ENCODE measurements around the gene ZNRF3.
"Not testable (repeated sequence)": the region's sequence is repeated elsewhere in the genome, so short reads cannot be mapped to it uniquely, and the experiment has no call there.

Gene ZNRF3

DNA sequence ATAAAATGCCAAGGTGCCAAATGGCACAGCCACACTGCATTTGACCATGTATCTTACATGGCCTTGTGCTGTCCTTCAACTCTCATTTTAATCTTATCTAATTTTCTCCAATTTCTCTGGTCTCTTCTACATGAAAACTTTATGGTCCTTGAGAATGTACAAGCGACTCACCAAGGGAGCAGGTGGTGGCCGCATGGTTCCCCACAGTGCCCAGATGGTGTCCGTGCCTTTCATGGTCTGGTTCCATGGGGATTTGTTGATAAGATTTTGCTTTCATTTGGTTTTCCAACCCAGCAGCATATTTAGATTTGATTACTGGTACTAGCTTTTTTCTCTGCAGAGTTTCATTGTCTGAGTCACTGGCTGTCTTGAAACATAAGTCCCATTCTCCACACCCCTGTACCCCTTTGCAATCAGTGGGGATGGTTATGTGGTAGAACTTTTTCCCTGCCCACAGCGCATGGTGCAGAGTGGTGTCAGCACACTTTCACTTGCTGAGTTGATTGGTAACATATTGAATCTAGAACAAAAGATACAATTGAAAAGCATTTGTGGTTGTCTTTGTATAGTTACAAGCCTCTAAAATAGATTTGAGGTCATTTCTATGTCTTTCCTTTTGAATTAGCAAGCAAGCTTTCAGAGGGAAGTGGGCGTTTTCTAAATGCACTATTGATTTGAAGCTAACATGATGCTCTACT, 24.1 kb downstream of the ZNRF3 start:
- no peak for DNase-seq (ENCODE audit: low spot score)

DNA sequence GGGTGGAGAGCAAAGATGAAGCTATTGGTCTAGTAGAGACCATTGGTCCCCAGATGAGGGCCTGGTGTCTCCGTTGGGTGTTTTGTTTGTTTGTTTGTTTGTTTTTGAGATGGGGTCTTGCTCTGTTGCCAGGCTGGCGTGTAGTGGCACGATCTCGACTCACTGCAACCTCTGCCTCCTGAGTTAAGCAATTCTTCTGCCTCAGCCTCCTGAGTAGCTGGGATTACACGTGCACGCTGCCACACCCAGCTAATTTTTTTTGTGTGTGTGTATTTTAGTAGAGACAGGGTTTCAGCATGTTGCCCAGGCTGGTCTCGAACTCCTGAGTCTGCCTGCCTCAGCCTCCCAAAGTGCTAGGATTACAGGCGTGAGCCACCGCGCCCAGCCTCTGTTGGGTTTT, 25.4 kb downstream of the ZNRF3 start:
- not testable (repeated sequence) for DNase-seq (ENCODE audit: low spot score)

DNA sequence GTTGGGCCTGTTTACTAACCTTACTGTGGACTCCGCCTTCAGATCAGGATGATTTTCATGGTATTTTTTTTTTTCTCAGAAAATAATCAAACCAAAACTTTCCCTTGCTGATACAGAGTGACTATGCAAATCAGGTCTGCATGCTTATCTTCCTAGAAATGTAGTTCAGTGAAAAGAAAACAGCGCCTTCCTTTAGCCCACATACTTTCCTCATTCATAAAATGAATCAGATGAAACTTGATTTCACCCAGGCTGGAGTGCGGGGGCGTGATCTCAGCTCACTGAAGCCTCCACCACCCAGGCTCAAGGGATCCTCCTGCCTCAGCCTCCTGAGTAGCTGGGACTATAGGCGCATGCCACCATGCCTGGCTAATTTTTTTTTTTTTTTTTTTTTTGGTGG, 26.0 kb downstream of the ZNRF3 start:
- no peak for DNase-seq (ENCODE audit: low spot score)

DNA sequence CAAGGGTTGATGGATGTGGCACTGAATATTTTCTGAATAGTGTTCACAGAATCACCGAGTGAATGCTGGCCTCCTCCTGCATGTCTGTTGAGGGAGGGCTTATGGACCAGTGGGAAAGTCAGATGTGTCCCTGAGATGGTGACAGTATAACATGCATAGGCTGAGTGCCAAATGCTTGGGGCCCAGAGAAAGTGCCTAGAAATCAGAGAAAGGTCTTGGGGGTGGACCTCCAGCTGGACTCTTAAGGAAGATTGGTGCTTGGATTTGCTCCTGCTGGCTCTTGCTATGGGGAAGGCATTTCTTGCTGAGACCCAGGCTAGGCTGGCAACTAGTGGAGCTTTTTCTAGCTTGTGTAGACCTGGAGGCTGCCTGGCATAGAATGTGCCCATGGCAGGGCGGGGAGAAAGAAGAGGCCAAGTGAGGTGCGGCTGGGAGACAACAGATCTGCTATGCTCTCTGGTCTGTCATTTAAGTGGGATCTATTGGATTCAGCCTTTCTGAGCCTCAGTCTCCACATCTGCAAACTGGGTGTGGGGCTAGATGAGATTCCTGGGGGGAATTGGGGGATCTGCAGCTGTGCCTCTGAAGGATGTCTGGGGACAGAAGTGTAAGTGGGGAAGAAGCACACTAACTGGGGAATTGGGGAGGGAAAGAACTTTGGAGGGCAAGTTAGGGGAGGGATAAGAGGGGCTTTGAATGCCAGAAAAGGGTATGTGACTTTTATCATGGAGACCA, 27.4 kb downstream of the ZNRF3 start:
- DNase-seq (ENCODE audit: low spot score): no peak

DNA sequence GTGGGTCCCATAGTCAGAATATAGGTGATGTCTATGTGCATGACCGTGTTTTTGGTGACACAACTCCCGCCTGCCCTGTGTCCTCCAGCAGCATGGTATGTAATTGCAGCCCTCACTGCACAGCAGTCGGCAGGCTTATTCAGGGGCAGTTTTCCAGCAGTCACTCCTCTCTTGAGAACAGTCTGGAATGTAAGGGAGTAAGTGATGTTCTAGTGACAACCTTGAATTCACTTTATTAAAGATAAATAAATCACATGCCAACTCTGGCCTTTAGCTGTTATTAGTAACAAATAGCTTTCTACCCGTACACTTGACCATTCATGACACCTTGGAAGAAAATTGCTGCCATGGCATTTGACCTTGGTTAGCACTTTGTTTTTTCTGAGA, 27.9 kb downstream of the ZNRF3 start:
- DNase-seq (ENCODE audit: low spot score): no peak

DNA sequence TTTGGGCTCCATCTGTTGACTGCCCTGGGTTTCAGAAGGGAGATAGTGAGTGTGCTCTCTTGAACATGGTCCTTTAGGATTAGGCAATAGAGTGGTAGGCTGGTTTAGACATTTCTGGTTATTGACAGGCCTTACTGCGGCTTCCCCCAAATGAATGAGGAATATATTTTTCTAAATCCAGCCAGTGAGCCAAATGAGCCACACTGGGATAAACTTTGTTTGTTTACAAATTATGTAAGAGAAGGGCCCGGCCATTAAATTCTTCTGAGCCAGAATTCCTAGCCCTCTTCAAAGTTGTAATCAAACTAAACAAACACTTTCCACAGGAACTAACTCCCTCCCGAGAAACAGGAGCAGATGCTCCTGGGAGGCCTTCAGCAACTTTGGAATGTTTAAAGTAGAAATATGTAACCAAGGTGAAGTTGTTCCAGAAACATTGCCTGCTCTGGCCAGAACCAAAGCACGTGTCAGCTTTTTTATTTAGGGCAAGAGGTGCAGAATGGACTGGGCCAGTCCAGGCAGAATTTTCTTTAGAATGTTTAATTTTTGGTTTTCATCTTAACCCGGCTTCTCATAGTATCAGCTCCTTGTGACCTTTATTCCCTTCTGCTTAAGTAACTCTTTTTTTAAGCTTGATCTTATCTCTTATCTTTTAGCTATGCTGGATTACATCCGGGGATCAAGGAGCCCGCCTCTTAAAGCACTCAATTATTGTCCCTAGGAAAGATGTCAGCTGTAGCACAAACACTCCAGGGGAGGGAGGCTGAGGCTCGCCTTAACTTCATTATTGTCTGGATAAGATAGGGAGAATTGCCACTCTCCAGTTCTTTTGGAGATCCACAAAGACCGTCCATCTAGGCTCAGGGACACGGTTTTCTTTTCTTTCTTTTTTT, 28.7 kb downstream of the ZNRF3 start:
- DNase-seq (ENCODE audit: low spot score): no peak

DNA sequence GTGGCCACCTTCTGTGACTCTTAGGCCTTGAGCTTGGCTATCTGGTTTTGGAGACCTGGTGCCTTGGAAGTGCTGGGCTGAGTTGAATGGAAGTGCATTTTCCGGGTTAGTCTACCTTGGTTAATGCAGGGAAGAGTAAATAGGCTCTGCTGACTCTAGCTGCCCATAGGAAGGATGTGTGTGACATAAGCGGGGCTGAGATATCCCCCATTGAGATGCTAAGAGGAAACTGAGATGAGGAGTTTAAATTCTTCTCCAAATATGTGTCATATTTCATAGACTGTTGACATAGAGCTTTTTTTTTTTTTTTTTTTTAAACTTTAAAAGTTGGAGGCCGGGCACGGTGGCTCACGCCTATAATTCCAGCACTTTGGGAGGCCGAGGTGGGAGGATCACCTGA, 30.8 kb downstream of the ZNRF3 start:
- DNase-seq (ENCODE audit: low spot score): no peak

DNA sequence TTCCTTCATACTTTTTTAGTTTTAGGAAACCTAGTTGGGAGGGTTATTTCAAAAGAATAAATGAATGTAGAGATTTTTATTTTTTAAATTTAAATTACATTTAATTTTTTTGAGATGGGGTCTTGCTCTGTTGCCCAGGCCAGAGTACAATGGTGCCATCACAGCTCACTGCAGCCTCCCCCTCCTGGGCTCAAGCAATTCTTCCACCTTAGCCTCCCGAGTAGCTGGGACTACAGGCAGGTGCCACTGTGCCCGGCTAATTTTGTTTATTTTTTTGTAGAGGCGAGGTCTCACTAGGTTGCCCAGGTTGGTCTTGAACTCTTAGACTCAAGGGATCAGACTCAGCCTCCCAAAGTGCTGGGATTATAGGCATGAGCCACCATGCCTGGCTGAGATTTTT, 32.6 kb downstream of the ZNRF3 start:
- no peak for DNase-seq (ENCODE audit: low spot score)

DNA sequence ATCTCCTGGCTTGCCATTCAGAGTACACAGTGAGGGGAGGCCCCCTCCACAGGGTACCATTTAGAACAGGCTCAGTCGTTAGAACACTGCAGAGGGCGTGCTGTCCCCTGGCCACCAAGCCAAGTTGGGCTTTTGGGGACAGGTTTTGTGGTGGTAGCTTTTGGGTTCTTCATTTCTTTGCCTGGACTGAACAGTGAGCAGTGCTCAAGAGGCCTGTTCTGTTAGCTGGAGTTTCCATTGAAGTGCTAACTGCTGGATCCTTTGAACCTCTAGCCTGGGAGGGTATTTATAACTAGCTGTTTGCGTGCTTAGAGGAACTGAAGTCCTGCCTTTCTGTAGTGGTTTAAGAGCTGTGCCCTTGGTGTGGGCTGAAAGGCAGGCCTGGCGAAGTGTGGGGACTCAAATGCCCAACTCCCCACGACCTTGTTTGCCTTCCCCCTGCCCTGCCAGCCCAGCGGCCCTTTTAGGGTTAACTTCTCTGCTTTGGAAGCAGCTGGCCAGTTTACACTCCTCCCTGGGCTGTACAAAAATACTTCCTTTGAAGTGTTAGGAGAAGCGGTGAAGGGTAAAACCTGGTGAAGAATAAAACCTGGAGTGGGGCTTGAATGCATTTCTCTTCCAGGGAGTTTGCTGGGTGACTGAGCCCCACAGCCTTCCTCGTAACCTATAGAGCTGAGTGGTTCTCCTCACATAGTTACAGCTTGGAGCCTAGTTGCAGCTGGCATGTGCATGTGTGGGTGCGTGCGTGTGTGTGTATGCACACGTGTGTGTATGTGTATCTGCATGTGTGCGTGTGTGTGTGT, 34.6 kb downstream of the ZNRF3 start:
- DNase-seq (ENCODE audit: low spot score): no peak

DNA sequence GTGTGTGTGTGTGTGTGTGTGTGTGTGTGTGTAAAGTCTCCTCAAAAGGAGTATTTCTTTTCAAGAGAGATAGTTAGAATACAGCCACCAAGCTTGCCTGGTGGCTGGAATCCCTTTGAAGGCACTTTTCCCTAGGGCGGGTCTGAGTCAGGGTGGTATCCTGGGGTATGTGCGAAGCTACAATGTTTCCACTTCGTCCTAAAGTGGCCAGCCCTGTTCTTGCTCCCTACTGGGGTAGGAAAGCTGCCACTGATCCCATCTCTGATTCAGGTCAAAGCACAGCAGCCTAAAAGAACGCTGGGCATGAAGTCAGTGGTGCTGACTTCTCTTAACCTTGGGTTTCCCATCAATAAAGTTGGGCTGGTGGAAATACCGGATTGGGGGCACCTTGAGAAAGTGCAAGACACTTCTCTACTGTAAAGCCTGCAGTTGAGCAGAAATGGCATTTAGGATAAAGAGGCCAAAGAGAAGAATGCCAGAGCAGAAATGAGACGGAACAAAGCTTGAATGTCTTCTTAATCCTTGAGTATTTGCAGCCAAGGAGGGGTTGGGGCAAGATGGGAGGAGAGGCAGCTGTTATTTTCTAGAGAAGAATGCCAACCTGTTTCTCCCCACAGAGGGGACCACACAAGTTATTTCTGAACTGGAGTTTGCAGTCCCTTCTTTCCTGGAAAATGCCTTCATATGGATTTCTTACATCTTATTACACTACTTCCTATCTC, 35.3 kb downstream of the ZNRF3 start:
- no peak for DNase-seq (ENCODE audit: low spot score)

DNA sequence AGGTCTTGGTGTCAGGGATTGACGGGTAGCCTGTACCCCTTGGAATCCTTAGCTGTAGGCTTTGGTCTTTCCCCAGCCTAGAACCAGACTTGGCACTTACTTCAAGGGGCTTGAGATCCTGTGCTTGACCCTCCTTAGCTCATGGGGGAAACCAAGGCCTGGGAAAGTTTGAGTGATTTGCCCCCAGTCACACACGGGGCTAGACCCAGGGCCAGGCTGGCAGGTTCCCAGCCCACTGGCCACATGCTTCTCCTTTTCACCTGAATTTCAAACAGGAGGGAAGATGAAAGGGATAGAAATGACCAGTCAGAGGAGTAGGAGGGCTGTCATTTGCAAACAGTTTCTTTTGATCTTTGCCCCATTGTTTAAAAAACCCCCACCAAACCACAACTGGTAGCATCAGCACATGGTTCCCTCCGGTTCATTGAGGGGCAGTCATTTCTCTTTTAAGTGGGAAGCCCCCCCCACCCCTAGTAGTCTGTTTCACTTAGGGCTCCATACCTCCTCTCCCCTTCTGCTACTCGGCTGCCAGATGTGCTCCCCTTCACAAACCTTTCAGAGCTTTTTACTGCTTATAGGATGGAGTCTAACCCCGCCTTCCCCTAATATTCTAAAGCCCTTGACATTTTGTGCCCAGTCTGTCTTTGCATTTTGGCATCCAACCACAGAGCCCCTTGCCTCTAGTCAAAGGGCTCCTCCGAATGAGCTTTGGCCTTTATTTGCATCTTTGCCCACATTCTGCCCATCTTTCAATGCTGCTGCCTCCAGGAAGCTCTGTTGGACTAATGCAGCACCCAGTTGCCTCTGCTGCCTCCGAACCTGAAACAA, 37.6 kb downstream of the ZNRF3 start:
- no peak for DNase-seq (ENCODE audit: low spot score)

DNA sequence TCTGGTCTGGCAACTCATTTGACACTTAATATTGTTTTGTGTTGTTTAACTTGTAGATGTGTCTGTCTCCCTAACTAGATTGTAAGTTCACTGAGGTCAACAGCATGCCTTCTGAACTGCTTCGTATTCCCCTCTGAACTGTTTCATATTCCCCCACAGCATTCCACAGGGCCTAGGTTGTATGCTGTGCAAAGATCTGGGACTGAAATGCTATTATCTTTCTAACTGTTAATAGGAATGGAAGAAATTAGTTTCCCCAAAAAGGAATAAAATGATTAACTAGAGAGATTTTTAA, 38.2 kb downstream of the ZNRF3 start:
- DNase-seq (ENCODE audit: low spot score): no peak

DNA sequence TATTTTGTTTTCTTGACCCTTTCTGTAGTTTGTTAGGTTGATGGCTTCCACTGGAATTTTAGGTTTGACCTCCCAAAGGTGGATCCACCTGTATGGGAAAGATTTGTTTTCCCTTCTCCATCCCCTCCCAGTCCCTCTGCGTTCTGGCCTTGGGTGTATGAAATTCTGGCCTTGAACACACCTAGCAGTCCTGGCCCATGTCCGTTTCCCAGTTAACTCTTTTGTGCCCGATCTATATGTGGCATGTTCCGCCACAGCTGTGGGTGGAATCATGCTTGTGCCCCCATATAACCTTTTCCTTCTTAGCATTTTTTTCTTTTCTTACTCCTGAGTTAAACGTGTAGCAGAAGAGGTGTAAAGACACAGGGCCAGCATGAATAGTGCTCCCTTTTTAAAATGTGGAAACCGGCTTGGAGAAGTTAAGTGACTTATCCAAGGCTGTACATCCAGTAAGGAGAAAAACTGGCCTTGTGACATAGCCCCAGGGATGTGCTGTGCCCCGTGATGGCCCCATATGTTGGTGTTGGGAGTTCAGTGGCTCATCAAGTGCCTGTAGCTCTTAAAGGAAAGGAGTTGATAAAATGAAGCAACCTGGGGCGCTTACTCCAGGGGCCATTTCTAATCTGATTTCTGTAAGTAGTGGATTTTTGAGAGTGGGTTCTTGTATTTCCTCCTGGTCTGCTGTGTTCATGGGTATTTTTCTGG, 39.3 kb downstream of the ZNRF3 start:
- DNase-seq (ENCODE audit: low spot score): no peak

DNA sequence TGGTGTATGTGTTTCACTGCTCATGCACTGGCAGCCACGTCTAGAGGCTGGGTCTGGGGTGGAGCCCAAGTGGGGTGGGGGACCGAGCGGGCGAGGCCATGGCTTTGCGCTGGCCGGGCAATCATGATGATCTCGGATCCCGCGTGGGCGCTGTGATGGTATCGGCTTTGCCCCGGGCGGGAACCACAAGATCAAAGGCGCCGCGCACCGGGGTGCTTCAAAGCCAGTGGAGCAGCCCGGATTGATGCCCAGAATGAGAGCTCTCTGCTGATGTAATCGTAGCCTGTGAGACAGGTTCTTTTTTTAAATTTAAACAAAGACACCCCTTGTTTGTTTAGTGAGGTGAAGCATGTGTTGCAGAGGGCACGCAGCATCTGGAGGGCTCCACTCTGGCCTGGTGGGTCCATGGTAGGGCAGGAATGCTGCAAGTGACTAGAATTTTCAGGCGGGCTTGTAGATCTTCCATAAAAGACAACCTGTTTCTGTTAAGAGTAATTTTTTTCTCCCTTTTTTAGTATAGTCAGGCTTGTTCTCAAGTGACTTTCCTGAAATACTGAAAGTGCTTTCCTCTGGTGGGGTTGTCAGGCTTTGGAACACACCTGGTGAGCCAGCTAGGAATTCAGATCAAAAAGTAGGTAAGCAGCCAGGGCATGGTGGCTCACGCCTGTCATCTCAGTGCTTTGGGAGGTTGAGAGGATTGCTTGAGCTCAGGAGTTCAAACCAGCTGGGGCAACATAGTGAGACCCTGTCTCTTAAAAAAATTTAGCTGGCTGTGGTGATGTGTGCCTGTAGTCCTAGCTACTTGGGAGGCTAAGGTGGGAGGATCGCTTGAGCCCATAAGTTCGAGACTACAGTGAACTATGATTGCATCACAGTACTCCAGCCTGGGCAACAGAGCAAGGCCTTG, 40.7 kb downstream of the ZNRF3 start:
- no peak for DNase-seq (ENCODE audit: low spot score)

DNA sequence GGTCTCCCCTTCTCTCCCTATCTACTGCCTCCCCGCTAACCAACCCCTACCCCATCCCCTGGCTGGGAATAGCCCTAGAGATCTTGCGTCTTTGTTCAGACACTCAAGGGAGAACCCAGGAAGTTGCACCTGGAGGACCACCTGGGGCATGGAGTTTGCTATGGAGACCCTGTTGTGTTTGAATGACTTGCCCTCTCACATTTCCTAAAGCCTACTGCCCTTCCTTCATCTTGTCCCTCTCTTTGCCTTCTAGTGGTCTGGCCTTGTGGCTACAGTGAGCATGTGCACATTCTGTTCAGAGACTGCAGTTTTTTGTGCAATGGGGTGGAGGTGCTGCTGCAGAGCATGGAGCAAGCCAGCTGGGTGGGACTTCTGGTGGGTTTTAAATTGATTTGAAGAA, 42.5 kb downstream of the ZNRF3 start:
- no peak for DNase-seq (ENCODE audit: low spot score)

DNA sequence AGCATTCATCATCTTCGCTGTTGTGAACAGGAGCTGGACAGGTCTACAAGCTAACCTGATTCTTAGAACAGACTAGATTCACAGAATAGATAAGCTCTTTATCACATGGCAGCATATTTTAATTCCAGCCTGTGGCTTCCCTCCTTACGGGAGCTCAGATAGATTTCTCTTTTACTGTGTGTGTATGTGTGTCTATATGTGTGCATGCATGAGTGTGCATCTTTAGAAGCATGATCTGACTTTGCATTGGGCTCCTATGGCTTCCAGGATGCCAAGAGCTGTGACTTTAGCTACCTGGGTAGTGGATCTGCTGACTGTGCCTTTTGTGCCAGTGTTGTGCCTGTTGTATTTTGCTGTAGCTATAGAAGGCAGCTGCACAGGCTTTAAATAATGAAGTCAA, 44.3 kb downstream of the ZNRF3 start:
- no peak for DNase-seq (ENCODE audit: low spot score)

DNA sequence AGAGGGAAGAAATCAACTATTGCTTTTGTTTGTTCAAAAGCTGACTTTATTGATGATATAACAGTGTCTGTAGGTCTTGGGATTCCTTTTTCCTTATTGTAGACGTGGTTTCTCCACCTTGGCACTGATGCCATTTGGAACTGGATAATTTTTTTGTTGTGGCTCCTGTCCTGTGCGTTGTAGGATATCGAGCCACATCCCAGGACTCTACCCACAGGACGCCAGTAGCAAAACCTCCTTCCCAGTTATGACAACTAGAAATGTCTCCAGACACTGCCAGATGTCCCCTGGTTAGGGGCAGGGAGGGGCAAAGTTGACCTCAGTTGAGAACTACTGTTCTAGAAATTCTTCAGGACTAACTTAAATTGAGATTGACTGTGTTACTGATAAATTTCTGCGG, 45.8 kb downstream of the ZNRF3 start:
- DNase-seq (ENCODE audit: low spot score): no peak

DNA sequence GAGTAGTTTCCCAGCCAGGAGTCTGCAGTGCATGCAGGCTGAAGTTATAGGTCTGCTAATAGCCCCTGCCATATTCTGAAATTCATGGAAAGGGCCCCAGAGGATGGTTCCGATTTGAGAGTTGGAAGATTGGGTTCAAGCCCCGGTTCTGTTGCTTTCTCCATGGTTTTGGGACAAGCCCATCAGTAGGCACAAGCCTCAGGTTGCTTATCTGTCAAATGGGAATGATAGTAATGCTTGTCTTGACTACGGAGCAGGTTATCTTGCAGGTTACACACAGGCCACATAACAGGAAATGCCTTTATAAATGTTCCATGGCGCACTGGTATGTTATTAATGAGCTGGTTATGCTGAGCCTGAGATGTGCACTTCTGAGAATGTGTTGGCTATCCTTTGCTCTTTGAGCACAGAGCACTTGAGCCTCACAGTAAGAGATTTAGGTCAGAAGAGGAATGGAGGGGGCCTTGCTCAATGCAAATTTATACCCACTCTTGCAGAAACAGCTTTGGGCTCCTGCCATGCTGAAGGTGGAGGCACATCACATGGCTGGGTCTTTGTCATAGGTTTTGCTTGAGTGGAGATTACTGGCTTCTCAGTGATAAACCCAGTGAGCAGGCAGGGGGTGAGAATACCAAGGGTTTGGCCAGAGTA, 47.1 kb downstream of the ZNRF3 start:
- DNase-seq (ENCODE audit: low spot score): no peak
